ENCODE data around the gene ENOX1. TPM values are rescaled to one million over a fixed set of nuclear protein-coding genes. Genes with fewer than 3 reads are reported as not detected.

Gene ENOX1
- total and polyA plus RNA-seq, 2 of the 13 experiments (the other 11 are each of a cell fraction or from before 2014, with no cell fraction given): not detected

DNA sequence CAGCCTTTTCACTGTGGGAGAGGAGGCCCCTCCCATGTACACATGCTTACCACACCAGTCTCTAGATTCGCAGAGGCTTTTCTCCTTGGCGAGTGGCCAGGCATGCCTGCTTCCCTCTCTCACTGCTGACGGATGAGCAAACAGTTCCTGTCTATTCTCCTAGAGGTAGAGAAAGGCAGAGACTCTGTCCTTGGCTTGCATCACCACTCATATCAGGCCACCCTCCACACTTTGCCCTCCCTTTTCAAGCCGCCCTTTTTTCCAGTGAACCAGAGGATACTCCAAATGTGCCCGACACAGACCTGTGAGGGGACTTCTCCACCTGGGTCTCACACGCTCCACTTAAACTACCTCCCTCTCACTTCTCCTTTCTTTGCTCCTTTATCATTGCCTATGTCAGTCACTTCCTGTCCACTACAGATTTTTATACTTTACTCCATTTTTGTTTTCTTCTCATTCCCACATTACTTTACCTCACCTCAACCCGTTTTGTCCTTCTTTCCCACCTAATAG is 478.8 kb downstream of the ENOX1 start (continued):
- TF ChIP-seq ZNF235 (CRISPR knock-in tag; IDR thresholded peaks at IDR 0.05; ENCODE audit: borderline replicate concordance): no peak
- TF ChIP-seq MYPOP (CRISPR knock-in tag; IDR thresholded peaks at IDR 0.05): no peak
- 0 out of 2 replicates have a peak, but pooled peaks have one; percentile 35 for TF ChIP-seq ZMYM4 (CRISPR knock-in tag; IDR thresholded peaks at IDR 0.05)
- no peak for TF ChIP-seq BORCS8-MEF2B (CRISPR knock-in tag; IDR thresholded peaks at IDR 0.05)
- TF ChIP-seq ZNF547 (CRISPR knock-in tag; IDR thresholded peaks at IDR 0.05): no peak
- TF ChIP-seq ZBTB2 (CRISPR knock-in tag; IDR thresholded peaks at IDR 0.05; ENCODE audit: low read depth): no peak
- TF ChIP-seq CEBPG (CRISPR knock-in tag; IDR thresholded peaks at IDR 0.05): peak; percentile 54
- TF ChIP-seq ZNF710 (CRISPR knock-in tag; IDR thresholded peaks at IDR 0.05; ENCODE audit: borderline replicate concordance): peak; percentile 70; the same call in 1 of the 2 replicates
- TF ChIP-seq FOSL1 (CRISPR knock-in tag; IDR thresholded peaks at IDR 0.05; ENCODE audit: borderline replicate concordance): no peak
- TF ChIP-seq YEATS4 (CRISPR knock-in tag; IDR thresholded peaks at IDR 0.05; ENCODE audit: borderline replicate concordance): 0 out of 2 replicates have a peak, but pooled peaks have one; percentile 19
- TF ChIP-seq EED (CRISPR knock-in tag; IDR thresholded peaks at IDR 0.05): no peak
- TF ChIP-seq ZNF234 (CRISPR knock-in tag; conservative IDR thresholded peaks at IDR 0.05): no peak
- TF ChIP-seq ZBTB8A (CRISPR knock-in tag; IDR thresholded peaks at IDR 0.05; ENCODE audit: borderline replicate concordance, low read depth): no peak
- peak; percentile 25; the same call in 1 of the 2 replicates for TF ChIP-seq ZNF331 (CRISPR knock-in tag; IDR thresholded peaks at IDR 0.05)
- TF ChIP-seq, protein P1, sequence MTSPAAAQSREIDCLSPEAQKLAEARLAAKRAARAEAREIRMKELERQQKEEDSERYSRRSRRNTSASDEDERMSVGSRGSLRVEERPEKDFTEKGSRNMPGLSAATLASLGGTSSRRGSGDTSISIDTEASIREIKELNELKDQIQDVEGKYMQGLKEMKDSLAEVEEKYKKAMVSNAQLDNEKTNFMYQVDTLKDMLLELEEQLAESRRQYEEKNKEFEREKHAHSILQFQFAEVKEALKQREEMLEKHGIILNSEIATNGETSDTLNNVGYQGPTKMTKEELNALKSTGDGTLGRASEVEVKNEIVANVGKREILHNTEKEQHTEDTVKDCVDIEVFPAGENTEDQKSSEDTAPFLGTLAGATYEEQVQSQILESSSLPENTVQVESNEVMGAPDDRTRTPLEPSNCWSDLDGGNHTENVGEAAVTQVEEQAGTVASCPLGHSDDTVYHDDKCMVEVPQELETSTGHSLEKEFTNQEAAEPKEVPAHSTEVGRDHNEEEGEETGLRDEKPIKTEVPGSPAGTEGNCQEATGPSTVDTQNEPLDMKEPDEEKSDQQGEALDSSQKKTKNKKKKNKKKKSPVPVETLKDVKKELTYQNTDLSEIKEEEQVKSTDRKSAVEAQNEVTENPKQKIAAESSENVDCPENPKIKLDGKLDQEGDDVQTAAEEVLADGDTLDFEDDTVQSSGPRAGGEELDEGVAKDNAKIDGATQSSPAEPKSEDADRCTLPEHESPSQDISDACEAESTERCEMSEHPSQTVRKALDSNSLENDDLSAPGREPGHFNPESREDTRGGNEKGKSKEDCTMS (CRISPR knock-in tag; conservative IDR thresholded peaks at IDR 0.05): no peak
- TF ChIP-seq MTF1 (CRISPR knock-in tag; IDR thresholded peaks at IDR 0.05): no peak
- no peak for TF ChIP-seq MZF1 (CRISPR knock-in tag; IDR thresholded peaks at IDR 0.05; ENCODE audit: borderline replicate concordance)
- no peak for TF ChIP-seq ZNF660 (CRISPR knock-in tag; IDR thresholded peaks at IDR 0.05; ENCODE audit: borderline replicate concordance, low read depth)
- TF ChIP-seq HMGA1 (CRISPR knock-in tag; conservative IDR thresholded peaks at IDR 0.05): no peak
- TF ChIP-seq DBP (CRISPR knock-in tag; IDR thresholded peaks at IDR 0.05; ENCODE audit: not compliant biosample characterization): no peak
- TF ChIP-seq ZBTB21 (CRISPR knock-in tag; IDR thresholded peaks at IDR 0.05): no peak
- TF ChIP-seq ZNF775 (CRISPR knock-in tag; IDR thresholded peaks at IDR 0.05; ENCODE audit: borderline replicate concordance): no peak
- TF ChIP-seq HNF4A (CRISPR knock-in tag; IDR thresholded peaks at IDR 0.05): peak; percentile 36
- TF ChIP-seq HIVEP1 (CRISPR knock-in tag; IDR thresholded peaks at IDR 0.05): no peak

All from HepG2 (cell line).